ENCODE measurements around the gene OXNAD1. TPM values are rescaled to one million over a fixed set of nuclear protein-coding genes. Genes with fewer than 3 reads are reported as not detected.

OXNAD1 gene
- total RNA-seq, 1 experiment from 2014 or later: 23.7 TPM

GRCh38 chr3:16239780-16240179, 25.2 kb upstream of the OXNAD1 start:
- Histone ChIP-seq H3K14ac (ENCODE audit: insufficient read depth, low read length) (no peak overlapping the region), H2AK5ac (ENCODE audit: insufficient read length, low read length) (no peak overlapping the region), H3K27me3 (ENCODE audit: insufficient read depth, low read length) (no peaks in the 10 kb centered on the region), H2BK20ac (ENCODE audit: low read depth, low read length, poor library complexity, severe bottlenecking) (no peak overlapping the region), H3K27ac (ENCODE audit: insufficient read length, low read depth, low read length) (no peak overlapping the region), H3K56ac (ENCODE audit: insufficient read length, low read depth, low read length) (no peak overlapping the region), H4K20me1 (ENCODE audit: control insufficient read depth, insufficient read depth, insufficient read length) (no peaks in the 10 kb centered on the region), H3K18ac (ENCODE audit: insufficient read length, low read depth, low read length) (no peak overlapping the region), H3K79me2 (ENCODE audit: insufficient read depth, low read length) (0 out of 2 replicates have a peak, but pooled peaks cover 2% of the 10 kb centered on the region), H3K23me2 (ENCODE audit: insufficient read length, low read depth, low read length, poor library complexity, severe bottlenecking) (no peaks in the 10 kb centered on the region), H3K9ac (ENCODE audit: extremely low read depth, insufficient read length, low read length) (no peak overlapping the region), H3K4me2 (ENCODE audit: insufficient read depth, insufficient read length, low read length) (no peak overlapping the region), H4K91ac (ENCODE audit: insufficient read length, low read depth, low read length) (no peak overlapping the region), H2BK5ac (ENCODE audit: insufficient read length, low read length) (no peak overlapping the region), H3K4ac (ENCODE audit: low read depth, low read length) (no peak overlapping the region), H3K9me3 (ENCODE audit: control insufficient read depth, low read depth, low read length) (no peaks in the 10 kb centered on the region), H2AFZ (ENCODE audit: low read length) (no peak overlapping the region), H4K5ac (ENCODE audit: insufficient read length, low read depth, low read length) (no peak overlapping the region), H2BK12ac (ENCODE audit: insufficient read length, low read depth, low read length) (no peak overlapping the region), H3K4me1 (ENCODE audit: insufficient read depth, low read length) (no peaks in the 10 kb centered on the region), H3K79me1 (ENCODE audit: insufficient read depth, low read depth, low read length, poor library complexity, severe bottlenecking) (no peaks in the 10 kb centered on the region), H2BK120ac (ENCODE audit: low read depth, low read length, poor library complexity, severe bottlenecking) (no peak overlapping the region), H3T11ph (ENCODE audit: low read length) (no peak overlapping the region), H4K8ac (replicated peaks; ENCODE audit: insufficient read length, low read depth, low read length) (no peak overlapping the region), H2BK15ac (ENCODE audit: low read depth, low read length) (no peak overlapping the region), H3K23ac (ENCODE audit: insufficient read length, low read depth, low read length) (no peak overlapping the region)
- no peak for TF ChIP-seq CTCF (conservative IDR thresholded peaks at IDR 0.05)
- peaks cover 4% of the 10 kb centered on the region for H3K27me3 Mint-ChIP-seq (ENCODE audit: low read depth)
- no peaks in the 10 kb centered on the region for H3K36me3 Mint-ChIP-seq (ENCODE audit: insufficient read depth in 1 of 3, low read depth in 3 of 3)
- DNase-seq: no peak
- H3K4me3 Mint-ChIP-seq: no peak overlapping the region
- H3K9me3 Mint-ChIP-seq: no peaks in the 10 kb centered on the region
- H3K4me1 Mint-ChIP-seq: no peaks in the 10 kb centered on the region
- no CpG with 5 or more reads among the region's 4 CpGs for WGBS (ENCODE audit: extremely low coverage, insufficient read length, low lambda C conversion rate)
- no peak overlapping the region for H3K27ac Mint-ChIP-seq
